Upper lobe of left lung (tissue), 6 donors: Measurements from ENCODE around the gene FAM20A. TPM values are rescaled to one million over a fixed set of nuclear protein-coding genes. Genes with fewer than 3 reads are reported as not detected.

Experiments
- ATAC-seq, 2 donors: fragments of 200-7000 bp; cut with Tn5 transposase; one replicate each; pipeline ENCODE4 v1.9.1; 2022; ENCODE audit warnings: mild to moderate bottlenecking in 2 of 2, moderate library complexity in 2 of 2; ENCODE audit not compliant: low FRiP score in 2 of 2
- DNase-seq, 2 donors: peaks; one replicate each; pipeline ENCODE4 v3.0.0-alpha.2; 2019 to 2020
- H3K27ac ChIP-seq, 4 donors: fragments of 200-600 bp; sonication (generic); one replicate each; pipeline ENCODE4 v1.5.1; 2016 to 2019
- H3K27me3 ChIP-seq, 4 donors: fragments of 200-600 bp; sonication (generic); one replicate each; pipeline ENCODE4 v1.5.1; 2017 to 2019
- H3K36me3 ChIP-seq, 4 donors: fragments of 200-600 bp; sonication (generic); one replicate each; pipeline ENCODE4 v1.5.1; 2016 to 2019
- H3K4me1 ChIP-seq, 4 donors: fragments of 200-600 bp; sonication (generic); one replicate each; pipeline ENCODE4 v1.5.1; 2018 to 2019
- H3K4me3 ChIP-seq, 4 donors: fragments of 200-600 bp; sonication (generic); one replicate each; pipeline ENCODE4 v1.5.1; 2017 to 2019; ENCODE audit warnings: mild to moderate bottlenecking in 2 of 4, moderate library complexity in 1 of 4
- H3K9me3 ChIP-seq, 4 donors: fragments of 200-600 bp; sonication (generic); one replicate each; pipeline ENCODE4 v1.5.1; 2018 to 2019
- EP300 ChIP-seq, 4 donors: sonication (generic); formaldehyde crosslinking; IDR thresholded peaks; one replicate each; pipeline ENCODE4 v1.5.1; 2017; ENCODE audit warnings: antibody characterized with exemption in 4 of 4, control low read depth in 2 of 4
- POLR2A ChIP-seq, 4 donors: fragments of 450-650 bp; IDR thresholded peaks; one replicate each; pipeline ENCODE4 v1.5.1; 2016 to 2017; ENCODE audit warnings: antibody characterized with exemption in 4 of 4, mild to moderate bottlenecking in 2 of 4
- POLR2AphosphoS5 ChIP-seq, 2 donors: sonication (generic); formaldehyde crosslinking; IDR thresholded peaks; one replicate each; pipeline ENCODE4 v1.5.1; 2017; ENCODE audit warnings: antibody characterized with exemption in 2 of 2
- WGBS, 2 donors: methylation state at CpG; one replicate each; pipeline ENCODE4 v1.1.5; 2017 to 2018; 5-methylcytosine and 5-hydroxymethylcytosine counted together
- total RNA-seq, 6 donors: library from RNA; depleted of rRNA in 4 of 6; stranded (reverse); fragments of >200 nt in 4 of 6; gene quantifications; one replicate each; pipeline versions ENCODE4 v1.1.0 to v1.2.1, GENCODE V29; 2016 to 2021
- TF ChIP-seq, protein P1 (sequence below), 6 experiments: fragments of 450-650 bp in 4 of 6; fragments of 200-600 bp in 2 of 6; sonication (generic) in 2 of 6; IDR thresholded peaks; one replicate each; pipeline ENCODE4 v1.5.1; 2016 to 2019; ENCODE audit warnings: antibody characterized with exemption in 6 of 6
- donor health status: DM: no; HTN: no; CAD: no; lungs with moderate emphysema.
- donor health status: DM: no; HTN: yes; CAD: no; lungs with severe emphysema.

Gene FAM20A
- total RNA-seq, 6 donors from 2014 or later = 40.3 to 150 (median 59.7) TPM

DNA sequence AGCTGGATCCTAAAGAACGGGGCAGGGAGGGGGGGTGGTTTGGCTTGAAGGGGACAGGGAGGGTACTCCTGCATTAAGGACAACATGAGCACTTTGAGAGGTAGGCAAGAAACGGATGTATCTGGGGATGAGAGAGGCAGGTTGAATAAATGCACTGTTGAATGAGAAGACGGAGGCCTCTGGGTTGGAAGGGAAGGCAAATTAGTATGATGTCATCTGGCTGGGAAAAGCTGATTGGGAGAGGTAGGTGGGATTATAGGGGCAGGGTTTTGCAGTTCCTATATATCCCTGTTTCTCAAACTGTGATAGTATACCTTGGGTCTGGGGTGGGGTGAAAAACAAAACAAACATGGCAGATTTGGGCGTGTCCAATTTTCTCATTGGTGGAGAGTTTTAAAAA lies 44.6 kb downstream of the FAM20A start:
- DNase-seq (no peak), ATAC-seq (no peak)
- 87 to 91% methylated on average over 4 of the region's 4 CpGs for WGBS, 2 donors
- H3K36me3 ChIP-seq = peaks cover 0 to 23% (median 7%) of the 10 kb centered on the region in 4 donors
- no peak overlapping the region for H3K4me3 ChIP-seq
- TF ChIP-seq, protein P1, sequence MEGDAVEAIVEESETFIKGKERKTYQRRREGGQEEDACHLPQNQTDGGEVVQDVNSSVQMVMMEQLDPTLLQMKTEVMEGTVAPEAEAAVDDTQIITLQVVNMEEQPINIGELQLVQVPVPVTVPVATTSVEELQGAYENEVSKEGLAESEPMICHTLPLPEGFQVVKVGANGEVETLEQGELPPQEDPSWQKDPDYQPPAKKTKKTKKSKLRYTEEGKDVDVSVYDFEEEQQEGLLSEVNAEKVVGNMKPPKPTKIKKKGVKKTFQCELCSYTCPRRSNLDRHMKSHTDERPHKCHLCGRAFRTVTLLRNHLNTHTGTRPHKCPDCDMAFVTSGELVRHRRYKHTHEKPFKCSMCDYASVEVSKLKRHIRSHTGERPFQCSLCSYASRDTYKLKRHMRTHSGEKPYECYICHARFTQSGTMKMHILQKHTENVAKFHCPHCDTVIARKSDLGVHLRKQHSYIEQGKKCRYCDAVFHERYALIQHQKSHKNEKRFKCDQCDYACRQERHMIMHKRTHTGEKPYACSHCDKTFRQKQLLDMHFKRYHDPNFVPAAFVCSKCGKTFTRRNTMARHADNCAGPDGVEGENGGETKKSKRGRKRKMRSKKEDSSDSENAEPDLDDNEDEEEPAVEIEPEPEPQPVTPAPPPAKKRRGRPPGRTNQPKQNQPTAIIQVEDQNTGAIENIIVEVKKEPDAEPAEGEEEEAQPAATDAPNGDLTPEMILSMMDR (IDR thresholded peaks at IDR 0.05) = no peak
- TF ChIP-seq POLR2AphosphoS5 (IDR thresholded peaks at IDR 0.05) (no peak), EP300 (IDR thresholded peaks at IDR 0.05) (no peak)
- H3K9me3 ChIP-seq = no peaks in the 10 kb centered on the region
- peaks cover 0 to 5% (median 0%) of the 10 kb centered on the region in 4 donors for H3K4me1 ChIP-seq
- no peaks in the 10 kb centered on the region for H3K27me3 ChIP-seq
- H3K27ac ChIP-seq = no peak overlapping the region

GRCh38 chr17:68544111-68544915 lies 56.9 kb downstream of the FAM20A start:
- Histone ChIP-seq H3K9me3 (no peaks in the 10 kb centered on the region), H3K36me3 (peaks cover 0 to 26% (median 8%) of the 10 kb centered on the region in 4 donors), H3K27ac (peak overlapping the region; percentile 75 to 85 (median 82)), H3K4me1 (peaks cover 0 to 27% (median 7%) of the 10 kb centered on the region in 4 donors), H3K4me3 (peak overlapping the region in 1 of 4 donors; percentile 4), H3K27me3 (no peaks in the 10 kb centered on the region)
- DNase-seq (no peak), ATAC-seq (no peak)
- 59 to 67% methylated on average over 12 of the region's 12 CpGs for WGBS, 2 donors
- TF ChIP-seq POLR2A (IDR thresholded peaks at IDR 0.05) (no peak), EP300 (IDR thresholded peaks at IDR 0.05) (no peak), POLR2AphosphoS5 (IDR thresholded peaks at IDR 0.05) (no peak)
- TF ChIP-seq, protein P1 (IDR thresholded peaks at IDR 0.05) = no peak

- H3K4me1 ChIP-seq = peaks cover 0 to 30% (median 7%) of the 10 kb centered on the region in 4 donors
- peaks cover 0 to 40% (median 8%) of the 10 kb centered on the region in 4 donors for H3K36me3 ChIP-seq
- TF ChIP-seq POLR2A (IDR thresholded peaks at IDR 0.05) = peak in 1 of 4 donors; percentile 51
- TF ChIP-seq EP300 (IDR thresholded peaks at IDR 0.05) = peak in 3 of 4 donors; percentile 73 to 87 (median 86)
- TF ChIP-seq, protein P1 (IDR thresholded peaks at IDR 0.05) = no peak
- peak; percentile 40 to 62 for TF ChIP-seq POLR2AphosphoS5 (IDR thresholded peaks at IDR 0.05)
- H3K9me3 ChIP-seq = no peaks in the 10 kb centered on the region
- ATAC-seq (peak; percentile 51 to 83), DNase-seq (peak in 1 of 2 donors; percentile 54)
- no peak overlapping the region for H3K4me3 ChIP-seq
- no peaks in the 10 kb centered on the region for H3K27me3 ChIP-seq
- H3K27ac ChIP-seq = peak overlapping the region; percentile 75 to 85 (median 82)
- WGBS, 2 donors = 74 to 78% methylated on average over 13 of the region's 13 CpGs
Measured at GRCh38 chr17:68542698-68543463, 58.3 kb downstream of the FAM20A start.

DNA sequence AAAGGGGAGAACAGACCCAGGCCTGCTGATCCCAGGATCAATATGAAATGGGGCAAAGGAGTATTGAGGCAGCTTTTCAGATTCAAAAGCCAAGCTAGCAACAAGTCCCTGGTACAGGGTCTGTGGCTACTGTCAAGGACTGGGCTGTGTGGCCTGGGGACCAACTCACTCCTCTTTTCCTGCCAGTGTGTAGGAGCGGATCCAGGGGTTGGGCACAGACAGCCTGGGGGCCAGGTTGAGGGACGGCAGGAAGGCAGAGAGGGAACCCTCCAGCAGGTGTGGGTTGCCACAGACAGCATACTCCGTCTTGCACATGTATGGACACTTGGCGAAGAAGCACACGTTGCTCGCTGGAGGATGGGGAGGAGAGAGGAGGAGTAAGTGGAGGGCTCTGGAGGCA lies 59.4 kb downstream of the FAM20A start:
- Histone ChIP-seq H3K27me3 (no peaks in the 10 kb centered on the region), H3K4me1 (peaks cover 0 to 30% (median 11%) of the 10 kb centered on the region in 4 donors), H3K27ac (peak overlapping the region; percentile 59 to 77 (median 69)), H3K4me3 (no peak overlapping the region), H3K36me3 (peaks cover 0 to 50% (median 16%) of the 10 kb centered on the region in 4 donors), H3K9me3 (no peaks in the 10 kb centered on the region)
- ATAC-seq = no peak
- WGBS, 2 donors = 85 to 90% methylated on average over 6 of the region's 6 CpGs
- no peak for DNase-seq
- TF ChIP-seq, protein P1 (IDR thresholded peaks at IDR 0.05) = no peak
- TF ChIP-seq POLR2A (IDR thresholded peaks at IDR 0.05) (no peak), POLR2AphosphoS5 (IDR thresholded peaks at IDR 0.05) (no peak), EP300 (IDR thresholded peaks at IDR 0.05) (no peak)
